Measurements from ENCODE around the gene TUNAR. TPM values are rescaled to one million over a fixed set of nuclear protein-coding genes. Genes with fewer than 3 reads are reported as not detected.

Gene TUNAR
- polyA plus RNA-seq, 1 experiment: not detected

- POLR2A ChIA-PET: no interaction called here
- no peak for TF ChIP-seq CTCF (IDR thresholded peaks at IDR 0.05; ENCODE audit: low read depth, low read length)
- Histone ChIP-seq H3K27ac (ENCODE audit: low read depth, low read length) (no peak overlapping the region), H3K9me3 (ENCODE audit: control insufficient read depth, insufficient read depth, low read length) (no peaks in the 10 kb centered on the region), H3K27me3 (ENCODE audit: control insufficient read depth, insufficient read depth, low read length) (no peaks in the 10 kb centered on the region), H3K4me3 (ENCODE audit: low read depth, low read length) (no peak overlapping the region)
- no peak for DNase-seq (ENCODE audit: low read depth, low spot score)
- CTCF ChIA-PET: no interaction called here
Observed at GRCh38 chr14:95944462-95944861, 67.8 kb downstream of the TUNAR start.

- Histone ChIP-seq H3K9me3 (ENCODE audit: control insufficient read depth, insufficient read depth, low read length) (no peaks in the 10 kb centered on the region), H3K27ac (ENCODE audit: low read depth, low read length) (no peak overlapping the region), H3K27me3 (ENCODE audit: control insufficient read depth, insufficient read depth, low read length) (no peaks in the 10 kb centered on the region), H3K4me3 (ENCODE audit: low read depth, low read length) (no peak overlapping the region)
- ChIA-PET POLR2A (no interaction called here), CTCF (interaction anchor here (1.4 kb wide), 2 partner anchors 9 to 47 kb away, joined by 3 to 4 read pairs; no protein-coding TSS in a partner anchor)
- DNase-seq (ENCODE audit: low read depth, low spot score): no peak
- TF ChIP-seq CTCF (IDR thresholded peaks at IDR 0.05; ENCODE audit: low read depth, low read length): no peak
Observed at GRCh38 chr14:95946867-95947266, 70.2 kb downstream of the TUNAR start.

- Histone ChIP-seq H3K27me3 (ENCODE audit: control insufficient read depth, insufficient read depth, low read length) (no peaks in the 10 kb centered on the region), H3K4me3 (ENCODE audit: low read depth, low read length) (no peak overlapping the region), H3K27ac (ENCODE audit: low read depth, low read length) (no peak overlapping the region), H3K9me3 (ENCODE audit: control insufficient read depth, insufficient read depth, low read length) (no peaks in the 10 kb centered on the region)
- POLR2A ChIA-PET: no interaction called here
- no peak for TF ChIP-seq CTCF (IDR thresholded peaks at IDR 0.05; ENCODE audit: low read depth, low read length)
- CTCF ChIA-PET: no interaction called here
- DNase-seq (ENCODE audit: low read depth, low spot score): no peak
Observed at GRCh38 chr14:95948558-95948981, 71.9 kb downstream of the TUNAR start.

- Histone ChIP-seq H3K27ac (ENCODE audit: low read depth, low read length) (no peak overlapping the region), H3K9me3 (ENCODE audit: control insufficient read depth, insufficient read depth, low read length) (no peaks in the 10 kb centered on the region), H3K4me3 (ENCODE audit: low read depth, low read length) (no peak overlapping the region), H3K27me3 (ENCODE audit: control insufficient read depth, insufficient read depth, low read length) (peaks cover under 1% of the 10 kb centered on the region)
- TF ChIP-seq CTCF (IDR thresholded peaks at IDR 0.05; ENCODE audit: low read depth, low read length): no peak
- DNase-seq (ENCODE audit: low read depth, low spot score): no peak
- ChIA-PET CTCF (no interaction called here), POLR2A (no interaction called here)
Observed at GRCh38 chr14:95951359-95951758, 74.7 kb downstream of the TUNAR start.

- H3K9me3 ChIP-seq (ENCODE audit: control insufficient read depth, insufficient read depth, low read length): no peaks in the 10 kb centered on the region
- no peak overlapping the region for H3K4me3 ChIP-seq (ENCODE audit: low read depth, low read length)
- POLR2A ChIA-PET: no interaction called here
- DNase-seq (ENCODE audit: low read depth, low spot score): no peak
- CTCF ChIA-PET: no interaction called here
- no peak overlapping the region for H3K27ac ChIP-seq (ENCODE audit: low read depth, low read length)
- no peak for TF ChIP-seq CTCF (IDR thresholded peaks at IDR 0.05; ENCODE audit: low read depth, low read length)
- H3K27me3 ChIP-seq (ENCODE audit: control insufficient read depth, insufficient read depth, low read length): peaks cover 3% of the 10 kb centered on the region
Observed at GRCh38 chr14:95953111-95953724, 76.6 kb downstream of the TUNAR start.
